ENCODE data around the gene P3H2.
"Not testable (repeated sequence)": the region's sequence is repeated elsewhere in the genome, so short reads cannot be mapped to it uniquely, and the experiment has no call there.

The P3H2 gene

DNA sequence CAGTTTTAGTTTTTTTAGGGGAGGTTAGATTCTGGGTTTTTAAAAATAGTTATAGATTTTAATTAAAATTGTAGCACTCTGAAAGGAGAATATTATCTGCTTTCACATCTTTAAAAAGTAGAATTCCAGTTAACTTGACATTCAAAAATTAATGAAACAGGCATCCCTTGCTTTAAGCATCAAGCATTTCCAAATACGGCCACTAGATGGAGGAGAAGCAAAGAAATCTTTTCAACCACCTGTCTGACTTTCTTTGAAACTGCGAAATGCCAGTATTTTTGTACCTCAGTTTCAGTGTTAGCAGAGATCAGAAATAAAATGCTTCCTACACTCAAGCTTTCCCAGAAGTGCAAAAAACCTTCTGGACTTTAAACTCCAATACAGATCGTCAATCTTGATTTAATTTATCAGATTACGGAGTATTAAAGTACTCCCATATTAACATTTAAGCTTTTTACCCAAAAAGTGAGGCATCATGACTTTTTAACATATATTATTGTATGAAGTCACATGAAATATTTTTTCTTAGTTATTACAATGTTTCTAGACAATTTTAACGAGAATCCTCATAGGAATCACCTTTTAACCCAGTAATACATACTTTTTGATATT lies 153.3 kb downstream of the P3H2 start:
- DNase-seq = peak in 1 of 2 donors; percentile 33

DNA sequence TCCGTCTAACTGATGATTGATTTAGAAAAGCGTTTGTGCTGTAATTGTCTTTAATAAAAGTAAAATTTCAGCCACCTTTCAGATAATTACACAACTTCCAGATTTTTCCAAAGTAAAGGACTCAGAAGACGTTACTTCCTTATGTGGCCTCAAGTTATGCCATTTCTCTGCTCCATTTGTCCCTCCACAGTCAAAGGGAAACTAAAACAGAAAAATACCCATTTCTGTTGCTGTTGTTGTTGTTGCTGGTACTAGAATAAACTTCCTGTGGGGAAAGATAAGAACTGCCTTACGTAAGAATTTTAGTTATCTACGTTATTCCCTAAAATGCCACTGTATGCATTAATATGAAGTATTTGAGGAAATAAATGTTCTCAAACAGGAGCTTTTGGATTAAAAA lies 153.9 kb downstream of the P3H2 start:
- no peak for DNase-seq

- no peak for DNase-seq
Measured at GRCh38 chr3:189964623-189965332, 155.9 kb downstream of the P3H2 start.

GRCh38 chr3:189962466-189962865 lies 158.2 kb downstream of the P3H2 start:
- no peak for DNase-seq

DNA sequence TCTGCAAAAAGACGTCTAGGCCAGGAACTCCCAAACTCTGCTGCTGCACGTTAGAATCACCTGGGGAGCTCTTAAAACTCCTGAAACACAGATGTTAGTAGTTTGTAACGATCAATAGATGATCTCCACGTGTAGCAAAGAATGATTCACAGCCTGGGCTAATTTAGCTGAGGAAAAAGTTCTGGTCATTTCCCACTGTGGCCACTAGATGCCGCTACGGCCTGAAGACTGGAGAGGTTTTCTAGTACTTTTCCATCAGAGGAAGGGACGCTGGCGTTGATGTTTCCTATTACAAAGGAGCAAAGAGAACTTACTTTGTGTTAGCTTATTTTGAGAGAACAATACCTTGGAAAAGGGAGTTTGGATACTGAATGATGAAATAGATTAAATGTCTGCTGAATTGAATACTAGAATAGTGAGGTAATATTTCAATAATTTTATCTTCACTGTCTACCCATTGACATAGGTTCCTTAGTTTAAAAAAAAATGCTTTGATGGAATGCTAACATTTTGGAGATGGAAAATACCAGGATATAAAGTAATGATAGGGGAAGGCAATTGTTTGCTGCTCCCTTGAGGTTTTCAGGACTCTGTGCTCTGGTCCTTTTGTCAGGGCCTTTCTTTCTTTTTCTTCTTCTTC lies 159.1 kb downstream of the P3H2 start:
- peak; percentile 16 to 76 for DNase-seq

DNA sequence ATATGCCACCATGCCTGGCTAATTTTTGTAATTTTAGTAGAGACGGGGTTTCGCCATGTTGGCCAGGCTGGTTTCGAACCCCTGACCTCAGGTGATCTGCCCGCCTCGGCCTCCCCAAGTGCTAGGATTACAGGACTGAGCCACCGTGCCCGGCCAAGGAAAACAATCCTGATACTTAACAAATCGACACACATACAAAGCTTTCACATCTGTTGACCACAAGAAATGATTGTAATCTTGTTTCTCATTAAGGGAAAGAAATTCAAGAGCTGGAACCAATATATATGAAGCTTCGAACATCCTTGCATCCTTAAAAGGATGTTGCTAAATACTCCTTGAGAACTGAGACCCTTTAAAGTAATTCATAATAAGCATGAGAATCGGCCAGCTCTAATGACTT lies 159.6 kb downstream of the P3H2 start:
- not testable (repeated sequence) for DNase-seq

DNA sequence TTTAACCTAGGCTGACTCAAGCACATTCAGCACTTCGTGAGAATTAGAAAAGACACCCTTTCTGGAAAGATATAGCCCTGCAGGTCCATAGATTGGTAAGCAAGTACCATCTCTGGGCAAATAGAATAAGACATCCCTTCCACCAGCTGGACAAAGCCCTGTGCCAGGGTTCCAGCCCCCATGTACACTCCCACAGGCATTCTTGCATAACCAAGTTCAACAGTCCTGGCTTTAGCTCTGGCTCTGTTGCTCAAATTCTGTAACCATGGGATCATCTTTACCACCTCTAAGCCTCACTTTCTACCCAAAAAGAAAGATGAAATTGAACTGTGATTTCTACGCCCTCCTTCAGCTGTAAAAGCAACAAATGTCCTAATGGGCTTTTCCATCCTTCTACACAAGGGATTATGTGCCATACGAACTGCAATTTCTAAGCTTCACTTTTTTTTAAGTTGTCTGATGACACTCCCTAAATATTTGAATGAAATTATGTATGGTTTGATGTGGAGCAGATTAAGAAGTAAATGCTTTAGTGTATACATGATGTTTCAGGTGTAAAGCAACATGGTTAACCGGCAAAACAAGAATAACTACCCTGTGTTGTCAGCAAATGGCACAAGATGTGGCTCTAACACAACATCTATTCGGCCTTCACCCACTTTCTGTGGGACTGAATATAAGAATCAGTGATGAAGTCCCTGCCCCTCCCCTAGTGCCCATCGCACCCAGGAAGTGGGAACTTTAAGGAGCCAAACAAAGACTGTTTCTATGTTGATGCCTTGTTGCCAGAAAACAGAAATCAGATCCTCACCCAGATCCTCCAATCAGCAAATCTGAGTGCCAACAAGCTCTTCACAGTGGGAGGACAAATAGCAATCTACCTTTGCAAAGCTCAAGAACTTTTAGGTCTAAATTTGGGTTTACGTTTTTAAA lies 165.7 kb downstream of the P3H2 start:
- DNase-seq = no peak

DNA sequence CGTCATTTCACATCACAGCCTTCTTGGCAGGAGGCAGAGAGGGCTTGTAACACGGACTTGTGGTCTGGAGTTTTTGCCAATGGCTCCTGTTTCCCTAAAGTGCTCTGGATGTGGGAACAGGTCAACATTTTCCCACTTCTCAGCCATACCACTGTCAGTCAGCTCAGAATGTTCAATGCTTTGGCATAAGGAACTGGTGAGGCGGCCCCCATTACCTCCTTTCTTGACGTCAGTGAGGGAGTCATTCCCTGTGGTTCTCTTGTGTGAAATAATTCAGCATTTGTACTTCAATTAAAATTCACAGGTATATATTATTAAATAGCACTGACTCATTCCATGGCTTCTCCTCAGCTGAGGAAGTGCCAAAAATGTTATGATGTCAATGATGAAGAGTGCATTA lies 167.1 kb downstream of the P3H2 start:
- DNase-seq = no peak

- no peak for DNase-seq
Measured at GRCh38 chr3:189952272-189952671, 168.4 kb downstream of the P3H2 start.

GRCh38 chr3:189950258-189950657 lies 170.4 kb downstream of the P3H2 start:
- DNase-seq = no peak

DNA sequence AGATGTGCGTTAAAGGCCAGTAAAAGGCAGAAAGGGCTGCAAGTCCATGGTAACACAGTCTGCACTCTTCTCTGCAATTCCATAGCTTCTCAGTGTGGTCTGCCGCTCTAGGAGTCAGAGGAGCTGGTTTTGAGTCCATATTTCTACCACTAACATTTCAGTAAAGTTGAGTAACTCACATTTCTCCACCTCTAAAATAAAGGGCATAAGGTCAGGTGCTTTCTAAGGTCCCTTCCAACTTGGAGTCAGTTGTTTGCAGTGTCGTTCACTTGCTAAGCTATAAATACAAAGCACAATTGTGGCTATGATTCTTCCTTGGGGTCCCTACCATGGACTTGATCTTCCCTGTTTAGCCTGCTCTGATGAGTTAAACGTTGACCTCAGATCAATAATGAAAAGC lies 171.1 kb downstream of the P3H2 start:
- no peak for DNase-seq

DNA sequence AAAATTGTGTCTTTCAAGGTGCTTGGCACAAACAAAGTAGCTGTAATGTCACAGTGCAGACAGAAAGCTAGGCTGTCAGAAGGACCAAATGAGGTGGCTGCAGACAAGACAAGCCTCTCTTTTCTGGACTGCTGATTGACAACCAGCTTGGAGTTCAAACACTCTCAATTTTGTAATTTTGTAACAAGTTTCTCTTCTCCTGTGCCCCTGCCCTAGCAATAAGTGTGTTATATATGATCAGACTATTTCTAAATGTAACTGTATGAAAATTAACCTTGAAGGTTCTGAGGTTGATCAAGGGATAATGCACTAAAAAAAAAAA lies 172.0 kb downstream of the P3H2 start:
- no peak for DNase-seq

- no peak for DNase-seq
Measured at GRCh38 chr3:189947948-189948723, 172.6 kb downstream of the P3H2 start.

DNA sequence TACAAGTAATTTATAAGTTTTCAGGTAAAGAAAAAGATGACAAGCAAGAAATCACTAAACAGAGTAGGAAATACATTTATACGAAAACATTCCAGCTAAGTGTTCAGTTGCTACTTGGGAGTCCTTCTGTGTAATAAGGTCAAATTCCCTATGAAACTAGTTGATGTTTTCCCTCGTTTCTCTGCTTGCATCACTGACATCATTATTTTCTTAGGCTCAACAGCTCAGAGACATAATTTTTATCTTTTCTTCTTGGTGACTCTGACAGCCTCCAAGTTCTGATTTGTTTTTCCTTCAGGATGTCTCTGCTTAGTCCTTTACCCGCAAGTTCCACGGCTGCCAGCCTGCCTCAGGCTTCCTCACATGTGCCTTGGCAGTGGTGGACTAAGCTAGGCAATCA lies 173.6 kb downstream of the P3H2 start:
- DNase-seq = no peak

DNA sequence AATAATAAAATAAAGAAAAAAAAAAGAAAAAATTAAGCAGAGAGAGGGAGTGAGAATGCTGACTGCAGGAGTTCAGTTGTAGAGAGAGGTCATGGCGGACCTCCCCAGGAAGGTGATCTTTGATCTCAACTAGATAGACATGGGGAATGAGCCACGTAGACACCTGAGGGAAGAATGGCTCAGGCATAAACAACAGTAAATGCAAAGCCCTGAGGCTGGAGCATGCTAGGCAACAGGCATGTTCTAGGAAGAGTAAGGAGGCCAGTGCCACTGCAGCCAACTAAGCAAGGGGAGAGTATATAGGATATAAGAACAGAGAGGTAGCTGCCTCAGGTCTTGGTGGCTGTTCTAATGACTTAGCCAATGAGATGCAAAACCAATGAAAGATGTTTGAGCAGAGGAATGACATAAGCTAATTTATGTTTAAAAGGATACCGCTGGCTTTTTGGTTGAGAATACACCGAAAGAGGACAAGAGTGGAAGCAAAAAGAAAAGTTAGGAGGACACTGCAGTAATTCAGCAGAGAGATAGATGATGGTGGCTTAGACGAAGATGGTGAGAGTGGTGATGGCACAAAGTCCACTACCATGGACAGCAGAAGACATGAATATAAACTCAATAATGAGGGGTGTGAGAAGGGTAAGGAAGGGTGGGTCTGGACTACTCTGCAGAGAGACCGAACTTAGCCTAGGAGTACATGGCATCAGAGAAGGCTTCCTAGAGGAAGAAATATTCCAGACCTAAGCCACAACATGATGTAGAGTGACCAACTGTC lies 174.6 kb downstream of the P3H2 start:
- DNase-seq = no peak

- no peak for DNase-seq
Measured at GRCh38 chr3:189944285-189945145, 176.2 kb downstream of the P3H2 start.

DNA sequence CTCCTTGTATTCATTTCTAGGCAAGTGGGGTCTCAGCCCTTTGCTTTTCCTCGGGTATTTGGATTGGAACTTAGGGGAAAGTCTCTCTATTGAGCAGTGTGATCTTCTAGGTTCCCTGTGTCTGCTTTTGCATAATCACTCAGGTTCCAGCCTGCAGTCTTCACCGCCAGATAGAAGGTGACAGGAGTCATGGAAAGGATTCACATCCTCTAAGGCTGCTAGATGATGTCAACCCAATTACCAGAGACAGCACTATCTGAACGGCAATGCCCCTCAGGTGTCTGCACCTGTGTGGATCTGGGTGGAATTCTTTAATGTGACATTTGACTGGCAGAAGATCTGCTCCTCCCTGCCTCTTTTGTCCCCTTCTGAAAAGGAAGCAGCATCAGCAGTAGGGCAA lies 177.7 kb downstream of the P3H2 start:
- no peak for DNase-seq

DNA sequence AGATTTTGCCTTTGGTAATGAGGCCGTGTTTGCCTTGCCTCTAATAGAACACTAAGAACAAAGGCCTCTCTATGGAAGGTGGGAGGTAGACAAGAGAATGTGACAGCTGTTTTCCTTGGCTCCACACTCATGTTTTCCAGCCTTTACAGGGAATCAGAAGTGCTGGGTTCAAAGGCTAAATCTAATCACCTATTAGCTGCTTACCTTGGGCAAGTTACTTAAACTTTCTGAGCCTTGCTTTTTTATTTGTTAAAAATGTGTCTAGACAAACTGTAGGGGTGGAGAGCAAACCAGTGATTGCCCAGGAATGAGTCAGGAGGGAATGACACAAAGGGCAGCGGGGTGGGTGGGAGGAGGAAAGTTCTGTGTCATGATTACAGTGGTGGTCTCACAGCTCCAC lies 179.0 kb downstream of the P3H2 start:
- DNase-seq = no peak

DNA sequence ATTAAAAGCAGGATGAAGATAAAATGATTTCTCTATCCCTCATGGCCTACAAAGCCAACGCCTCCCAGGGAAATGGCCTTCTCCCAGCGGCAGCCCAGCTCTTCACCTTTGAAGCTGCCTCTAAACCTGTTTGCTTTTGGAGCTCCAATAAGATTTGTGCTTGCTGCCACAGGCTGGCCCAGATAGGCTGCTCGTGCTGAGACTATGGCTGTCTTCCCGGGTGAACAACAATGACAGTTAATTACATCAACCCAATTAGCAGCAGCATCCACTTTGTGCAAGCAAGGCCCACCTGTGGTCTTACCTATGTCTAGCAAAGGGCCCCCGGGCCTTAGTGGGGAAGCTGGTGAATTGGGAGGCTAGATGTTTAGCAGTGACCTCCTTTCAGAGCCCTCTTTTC lies 179.6 kb downstream of the P3H2 start:
- DNase-seq = no peak

DNA sequence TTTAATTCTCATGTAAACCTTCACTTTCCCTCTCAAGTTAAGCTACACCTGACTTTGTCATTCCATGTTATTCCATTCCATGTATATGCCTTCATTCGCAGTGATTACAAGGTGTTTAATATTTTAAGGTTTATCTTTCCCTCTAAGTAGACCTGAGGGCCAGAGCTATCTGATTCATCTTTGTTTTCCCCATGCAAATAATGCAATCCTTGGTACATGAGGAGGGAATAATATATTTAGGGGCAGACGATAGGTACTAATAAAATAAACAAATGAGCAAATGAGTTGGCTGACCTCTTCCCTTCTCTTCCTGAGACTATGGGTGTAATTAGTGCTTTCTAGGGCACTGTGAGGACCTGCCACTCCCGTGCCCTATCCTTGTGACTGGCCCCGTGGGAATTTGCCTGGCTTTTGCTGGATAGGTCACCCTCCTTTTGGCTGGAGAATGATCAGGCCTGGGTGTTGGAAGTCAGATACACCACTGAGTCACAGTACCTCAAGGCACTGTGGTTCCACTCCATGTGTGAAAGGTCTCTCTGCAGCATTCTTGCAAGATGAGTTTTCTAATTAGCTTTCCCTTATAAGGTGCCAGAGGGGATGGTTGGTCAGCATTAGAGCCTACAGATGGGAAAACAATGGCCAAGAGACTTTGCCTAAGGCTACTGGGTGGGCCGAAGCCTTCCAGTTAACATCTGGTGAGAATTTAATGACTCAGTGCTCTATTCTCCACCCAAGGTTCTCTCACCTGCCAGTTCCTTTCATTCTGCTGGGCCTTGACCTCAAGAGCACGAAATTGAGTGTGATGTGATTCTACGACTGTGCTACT lies 183.2 kb downstream of the P3H2 start:
- no peak for DNase-seq
